Gastroesophageal sphincter (tissue), 4 donors: ENCODE data around the gene WNT7B. TPM values are rescaled to one million over a fixed set of nuclear protein-coding genes. Genes with fewer than 3 reads are reported as not detected.

Experiments
- ATAC-seq: fragments of 150-250 bp; one replicate; pipeline ENCODE4 v1.9.1; 2016; ENCODE audit warnings: mild to moderate bottlenecking, moderate library complexity
- H3K27ac ChIP-seq, 4 donors: fragments of 200-600 bp; sonication (generic) in 3 of 4; 1 replicate in 3 of 4; 2 replicates in 1 of 4; pipeline ENCODE4 v1.5.1; 2016 to 2019
- H3K27me3 ChIP-seq: fragments of 200-600 bp; sonication (generic); one replicate; pipeline ENCODE4 v1.5.1; 2019
- H3K36me3 ChIP-seq, 2 donors: fragments of 200-600 bp; sonication (generic); one replicate each; pipeline ENCODE4 v1.5.1; 2019; ENCODE audit warnings: control low read depth in 1 of 2
- H3K4me1 ChIP-seq, 3 donors: fragments of 200-600 bp; sonication (generic); 1 replicate in 2 of 3; 2 replicates in 1 of 3; pipeline ENCODE4 v1.5.1; 2016 to 2019; ENCODE audit warnings: control low read depth in 2 of 3
- H3K4me3 ChIP-seq, 2 donors: fragments of 200-600 bp; sonication (generic); one replicate each; pipeline ENCODE4 v1.5.1; 2019; ENCODE audit warnings: mild to moderate bottlenecking in 1 of 2, moderate library complexity in 1 of 2
- H3K9me3 ChIP-seq, 3 donors: fragments of 200-600 bp; sonication (generic); one replicate each; pipeline ENCODE4 v1.5.1; 2017 to 2019; ENCODE audit warnings: control low read depth in 2 of 3
- CTCF ChIP-seq, 4 experiments: fragments of 200-600 bp in 2 of 4; fragments of 450-650 bp in 2 of 4; sonication (generic) in 1 of 4; IDR thresholded peaks; one replicate each; pipeline ENCODE4 v1.5.1; 2017 to 2019; ENCODE audit warnings: antibody characterized with exemption in 4 of 4, mild to moderate bottlenecking in 2 of 4, moderate library complexity in 2 of 4
- EP300 ChIP-seq: sonication (generic); formaldehyde crosslinking; IDR thresholded peaks from one replicate; pipeline ENCODE4 v1.6.1; 2017; ENCODE audit warnings: antibody characterized with exemption, mild to moderate bottlenecking
- POLR2A ChIP-seq, 2 donors: fragments of 450-650 bp; IDR thresholded peaks; one replicate each; pipeline ENCODE4 v1.6.1; 2017; ENCODE audit warnings: antibody characterized with exemption in 2 of 2, mild to moderate bottlenecking in 2 of 2, moderate library complexity in 1 of 2
- POLR2AphosphoS5 ChIP-seq: sonication (generic); formaldehyde crosslinking; IDR thresholded peaks from one replicate; pipeline ENCODE4 v1.6.1; 2017; ENCODE audit warnings: antibody characterized with exemption
- WGBS, 2 donors: methylation state at CpG; one replicate each; pipeline ENCODE4 v1.1.5; 2018; ENCODE audit warnings: low coverage in 1 of 2; 5-methylcytosine and 5-hydroxymethylcytosine counted together
- total RNA-seq, 4 donors: library from RNA; depleted of rRNA; stranded (reverse); fragments of >200 nt; gene quantifications; one replicate each; pipeline ENCODE4 v1.1.0, GENCODE V29; 2016

Gene WNT7B
- total RNA-seq: 1 to 10 TPM in 1 of 4 donors, not detected in 3; 1.2 TPM

GRCh38 chr22:45977003-45977411 is at the start of gene WNT7B:
TSS of gene WNT7B (minus strand) at chr22:45977162. CDS start at chr22:45976754, 408 bp downstream.
- no peak for ATAC-seq
- no CpG with 5 or more reads among the region's 49 CpGs for WGBS, 2 donors
- Histone ChIP-seq H3K27me3 (peaks cover 73% of the 10 kb centered on the region), H3K27ac (no peak within 1 kb of the TSS), H3K9me3 (no peaks in the 10 kb centered on the region), H3K4me1 (peaks cover 0 to 53% (median 16%) of the 10 kb centered on the region in 3 donors), H3K36me3 (no peaks in the 10 kb centered on the region), H3K4me3 (peak within 1 kb of the TSS in 1 of 2 donors; percentile 40)
- no peak for TF ChIP-seq CTCF (IDR thresholded peaks at IDR 0.05)
- no peak for TF ChIP-seq EP300
- no peak for TF ChIP-seq POLR2AphosphoS5
- TF ChIP-seq POLR2A (IDR thresholded peaks at IDR 0.05): no peak

- TF ChIP-seq EP300 (no peak), POLR2A (IDR thresholded peaks at IDR 0.05) (no peak), POLR2AphosphoS5 (no peak), CTCF (IDR thresholded peaks at IDR 0.05) (no peak)
- ATAC-seq: no peak
- Histone ChIP-seq H3K4me1 (peaks cover 0 to 39% (median 10%) of the 10 kb centered on the region in 3 donors), H3K27ac (peak overlapping the region in 3 of 4 donors; percentile 74 to 87 (median 81)), H3K9me3 (no peaks in the 10 kb centered on the region), H3K4me3 (peak overlapping the region in 1 of 2 donors; percentile 62), H3K36me3 (no peaks in the 10 kb centered on the region), H3K27me3 (no peaks in the 10 kb centered on the region)
- 80 to 94% methylated on average over 2 to 3 of the region's 17 CpGs for WGBS, 2 donors
These were observed 49.3 kb upstream of the WNT7B start for GRCh38 chr22:46025973-46026898.

- H3K9me3 ChIP-seq: no peaks in the 10 kb centered on the region
- no peaks in the 10 kb centered on the region for H3K27me3 ChIP-seq
- TF ChIP-seq CTCF (IDR thresholded peaks at IDR 0.05) (no peak), POLR2A (IDR thresholded peaks at IDR 0.05) (no peak), POLR2AphosphoS5 (no peak), EP300 (no peak)
- no peak overlapping the region for H3K27ac ChIP-seq
- peaks cover 0 to 39% (median 10%) of the 10 kb centered on the region in 3 donors for H3K4me1 ChIP-seq
- ATAC-seq: no peak
- no peak overlapping the region for H3K4me3 ChIP-seq
- no peaks in the 10 kb centered on the region for H3K36me3 ChIP-seq
- WGBS, 2 donors: 94 to 97% methylated on average over 5 to 8 of the region's 8 CpGs
These were observed 48.4 kb upstream of the WNT7B start for GRCh38 chr22:46025225-46025972.

- WGBS, 2 donors: 60 to 72% methylated on average over 1 to 2 of the region's 4 CpGs
- Histone ChIP-seq H3K36me3 (no peaks in the 10 kb centered on the region), H3K27ac (peak overlapping the region in 2 of 4 donors; percentile 65 to 72), H3K9me3 (no peaks in the 10 kb centered on the region), H3K4me1 (peaks cover 0 to 39% (median 10%) of the 10 kb centered on the region in 3 donors), H3K4me3 (no peak overlapping the region), H3K27me3 (no peaks in the 10 kb centered on the region)
- no peak for ATAC-seq
- TF ChIP-seq EP300: no peak
- no peak for TF ChIP-seq POLR2A (IDR thresholded peaks at IDR 0.05)
- no peak for TF ChIP-seq CTCF (IDR thresholded peaks at IDR 0.05)
- TF ChIP-seq POLR2AphosphoS5: no peak
These were observed 47.3 kb upstream of the WNT7B start for GRCh38 chr22:46024136-46024840.
